Measurements from ENCODE around the gene TP73.

GRCh38 chr1:3778590-3779264 is 126.4 kb downstream of the TP73 start:
- TF ChIP-seq CTCF (IDR thresholded peaks at IDR 0.05; ENCODE audit: low read depth, low read length, poor library complexity, severe bottlenecking) (no peak), EZH2phosphoT487 (IDR thresholded peaks at IDR 0.05; ENCODE audit: borderline replicate concordance, low read length) (no peak)

Data from DOHH2 (cell line).